Measurements from ENCODE around the gene DGCR2. TPM values are rescaled to one million over a fixed set of nuclear protein-coding genes. Genes with fewer than 3 reads are reported as not detected.

DGCR2 gene
- total and polyA plus RNA-seq, 2 of the 8 experiments (the other 6 are each of a cell fraction or from before 2014, with no cell fraction given), result 42.3 to 62.2 TPM

DNA sequence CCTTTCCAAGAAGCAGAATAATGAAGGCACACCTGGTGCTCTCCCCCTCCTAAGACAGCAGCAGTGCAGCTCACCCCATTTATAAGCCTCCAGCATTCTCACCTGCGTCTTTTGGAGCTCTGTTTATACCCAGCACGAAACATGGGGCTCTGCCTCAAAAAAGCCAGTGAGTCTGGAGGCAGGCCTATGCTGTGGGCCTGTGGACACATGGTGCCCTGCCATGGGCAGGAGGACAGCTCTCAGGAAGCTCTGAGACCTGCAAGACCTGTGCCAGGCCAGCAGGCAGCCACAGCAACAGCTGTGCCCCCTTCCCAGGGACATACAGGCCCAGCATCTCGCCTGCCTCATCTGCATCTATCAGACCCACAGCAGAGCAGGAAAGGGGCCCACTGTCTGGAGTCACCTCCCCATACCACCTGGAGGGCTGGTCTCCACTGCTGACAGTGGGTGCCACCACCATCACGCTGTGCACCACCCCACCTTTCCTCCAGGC is 64.2 kb downstream of the DGCR2 start:
- Histone ChIP-seq H2BK5ac (ENCODE audit: low read depth, low read length) (no peak overlapping the region; the same call in 1 of the 2 replicates), H3K9me3 (ENCODE audit: insufficient read depth in 2 of 2, low read depth in 1 of 2, low read length in 1 of 2) (no peaks in the 10 kb centered on the region), H2BK12ac (ENCODE audit: low read depth, low read length) (no peak overlapping the region), H4K91ac (replicated peaks; ENCODE audit: insufficient read length, low read length) (no peak overlapping the region), H2BK120ac (replicated peaks; ENCODE audit: low read depth, low read length) (no peak overlapping the region), H3K4ac (replicated peaks; ENCODE audit: insufficient read length, low read depth, low read length) (no peak overlapping the region), H3K9ac (replicated peaks in 1 of 4; ENCODE audit: extremely low read depth in 1 of 4, low read depth in 3 of 4, low read length in 3 of 4) (no peak overlapping the region), H3K27me3 (replicated peaks in 1 of 4; ENCODE audit: control insufficient read depth in 3 of 4, extremely low read depth in 1 of 4, insufficient read depth in 3 of 4, low read length in 3 of 4) (no peaks in the 10 kb centered on the region), H3K79me2 (ENCODE audit: control insufficient read depth in 1 of 2, insufficient read depth in 2 of 2, low read length in 2 of 2) (no peaks in the 10 kb centered on the region), H4K8ac (ENCODE audit: extremely low read depth, insufficient read depth, low read length) (no peak overlapping the region), H3K23ac (ENCODE audit: insufficient read length) (no peak overlapping the region), H3K36me3 (ENCODE audit: control insufficient read depth in 2 of 4, insufficient read depth in 4 of 4, low read length in 3 of 4) (peaks cover 7 to 42% (median 14%) of the 10 kb centered on the region in 4 experiments; a peak in 6 of 8 replicates), H3K4me2 (ENCODE audit: insufficient read depth in 1 of 2, low read depth in 2 of 2, low read length in 2 of 2) (no peak overlapping the region; a peak in 1 of 4 replicates), H3K4me1 (replicated peaks in 1 of 4; ENCODE audit: control insufficient read depth in 3 of 4, insufficient read depth in 4 of 4, low read length in 3 of 4) (no peaks in the 10 kb centered on the region), H2BK15ac (ENCODE audit: low read length) (no peak overlapping the region), H2BK20ac (ENCODE audit: low read length) (no peak overlapping the region), H3K79me1 (ENCODE audit: low read depth, low read length) (peaks cover 3% of the 10 kb centered on the region), H2AFZ (ENCODE audit: low read length) (no peak overlapping the region), H4K20me1 (replicated peaks in 1 of 2; ENCODE audit: control insufficient read depth in 1 of 2, insufficient read depth in 2 of 2, low read length in 2 of 2) (peaks cover 2 to 10% of the 10 kb centered on the region in 2 experiments), H3K27ac (ENCODE audit: low read depth, low read length) (no peak overlapping the region), H3K18ac (ENCODE audit: extremely low read depth, low read length) (no peak overlapping the region), H3K23me2 (ENCODE audit: low read depth, low read length) (no peaks in the 10 kb centered on the region), H2AK5ac (ENCODE audit: low read depth, low read length) (no peak overlapping the region), H4K5ac (ENCODE audit: insufficient read length, low read depth, low read length) (no peak overlapping the region), H3K56ac (replicated peaks; ENCODE audit: insufficient read length, low read depth, low read length) (no peak overlapping the region), H3K14ac (ENCODE audit: insufficient read length) (no peak overlapping the region), H3K4me3 (ENCODE audit: extremely low read depth in 1 of 4, insufficient read depth in 2 of 4, low read depth in 3 of 4, low read length in 4 of 4) (no peak overlapping the region)
- POLR2A ChIA-PET (ENCODE audit: partially characterized antibody), result interaction anchor here (1.6 kb wide), 1 partner anchor 11 kb away, joined by 5 read pairs; no protein-coding TSS in a partner anchor
- TF ChIP-seq TCF12 (IDR thresholded peaks at IDR 0.05; ENCODE audit: low read depth, low read length) (no peak), RFX5 (IDR thresholded peaks at IDR 0.05; ENCODE audit: borderline replicate concordance, low read depth, low read length) (no peak), E2F6 (IDR thresholded peaks at IDR 0.05) (no peak)
- FAIRE-seq (no peak), DNase-seq (ENCODE audit: low read depth in 1 of 2, low spot score in 2 of 2) (no peak)
- WGBS, 2 experiments (ENCODE audit: extremely low coverage in 1 of 2, insufficient coverage in 1 of 2, insufficient read length in 1 of 2, insufficient replicate concordance in 2 of 2, low coverage in 1 of 2, low lambda C conversion rate in 2 of 2, missing lambda C conversion rate in 1 of 2), result 91% methylated on average over 4 of the region's 4 CpGs; no CpG with 5 or more reads in 1 of the 2 experiments
- CTCF ChIA-PET (ENCODE audit: partially characterized antibody), result interaction anchor here (1.1 to 1.8 kb wide), 4 partner anchors 8 to 15 kb away, joined by 3 to 5 read pairs (median 4); no protein-coding TSS in a partner anchor

Measured in H1 (cell line).